SU-DHL-6 (cell line): ENCODE data around the gene TMCC3.

Source experiments
- CTCF ChIP-seq: fragments of 200-600 bp; sonication (generic); IDR thresholded peaks from one replicate; pipeline ENCODE4 v1.5.1; 2017; ENCODE audit warnings: antibody characterized with exemption, mild to moderate bottlenecking, low read length, moderate library complexity; ENCODE audit not compliant: insufficient read depth, poor library complexity, severe bottlenecking
- EZH2phosphoT487 ChIP-seq: fragments of 200-600 bp; sonication (generic), shearing (Covaris generic); conservative IDR thresholded peaks from 2 replicates; pipeline ENCODE4 v1.6.1; 2018; ENCODE audit warnings: mild to moderate bottlenecking, antibody characterized with exemption, low read length, moderate library complexity, mixed read lengths

GRCh38 chr12:94532490-94533422 is 117.6 kb downstream of the TMCC3 start:
- TF ChIP-seq CTCF (peak; percentile 90), EZH2phosphoT487 (no peak)
